ENCODE measurements around the gene HIP1R. TPM values are rescaled to one million over a fixed set of nuclear protein-coding genes. Genes with fewer than 3 reads are reported as not detected.
A peak's percentile ranks its signal among the peaks of the same experiment; 100 is the strongest.
"Not testable (repeated sequence)": the region's sequence is repeated elsewhere in the genome, so short reads cannot be mapped to it uniquely, and the experiment has no call there.

Gene HIP1R
- total RNA-seq, 1 donor from 2014 or later: 61.1 TPM

DNA sequence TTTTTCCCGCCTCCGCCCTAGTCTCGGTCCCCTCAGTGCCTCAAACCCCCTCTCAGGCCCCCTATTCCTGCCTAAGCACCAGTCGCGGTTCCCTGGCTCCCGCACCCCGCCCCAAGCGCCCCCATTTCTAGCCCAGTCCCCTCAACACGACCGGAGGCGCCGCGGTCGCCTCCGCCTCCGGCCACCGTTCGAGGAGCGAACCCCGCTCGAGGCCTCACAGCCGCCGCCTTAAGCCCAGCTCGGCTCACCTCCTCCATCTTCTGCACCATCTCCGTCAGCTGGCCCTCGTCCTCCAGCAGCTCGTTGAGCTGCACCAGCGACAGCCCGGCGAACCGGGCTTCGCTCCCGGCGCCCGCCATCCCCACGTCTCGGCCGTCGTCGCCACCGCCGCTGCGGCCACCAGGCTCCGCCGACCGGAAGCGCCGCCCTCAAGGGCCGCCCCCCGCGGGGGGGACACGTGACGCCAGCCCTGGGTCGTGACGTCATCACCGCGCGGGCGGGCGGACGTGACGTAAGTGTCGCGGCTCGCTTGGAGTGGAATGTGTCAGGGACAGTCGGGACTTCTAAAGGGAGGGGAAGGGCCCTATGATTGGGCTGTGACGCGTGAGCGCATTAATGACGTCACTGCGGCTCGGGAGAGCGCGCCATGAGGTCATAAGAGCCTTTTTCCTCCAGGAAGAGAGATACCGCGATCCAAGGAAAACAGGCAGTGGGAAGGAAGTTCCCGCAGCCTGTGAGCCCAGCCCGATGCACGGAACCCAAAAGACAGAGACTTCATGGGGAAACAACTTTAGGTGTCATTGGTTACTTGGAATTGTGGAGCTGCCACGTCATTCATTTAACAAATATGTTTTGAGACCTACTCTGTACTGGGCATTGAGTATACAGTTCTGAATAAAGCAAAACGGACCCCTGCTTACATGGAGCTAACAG is 60.7 kb downstream of the HIP1R start, which contains the start of gene VPS37B:
Gene VPS37B, minus strand, starts transcription at position 421 of the 933 bp plus-strand sequence. Its CDS starts 62 bp downstream, at position 359.
- peak within 1 kb of the TSS; percentile 94 for H3K4me3 Mint-ChIP-seq (ENCODE audit: low read depth)
- H3K9me3 Mint-ChIP-seq (ENCODE audit: low read depth): peaks cover 5% of the 10 kb centered on the region
- H3K27ac Mint-ChIP-seq: peak within 1 kb of the TSS; percentile 95
- peaks cover 44% of the 10 kb centered on the region for H3K4me1 Mint-ChIP-seq (ENCODE audit: low read depth)
- H3K27me3 Mint-ChIP-seq: peaks cover 6% of the 10 kb centered on the region
- TF ChIP-seq, protein P1, sequence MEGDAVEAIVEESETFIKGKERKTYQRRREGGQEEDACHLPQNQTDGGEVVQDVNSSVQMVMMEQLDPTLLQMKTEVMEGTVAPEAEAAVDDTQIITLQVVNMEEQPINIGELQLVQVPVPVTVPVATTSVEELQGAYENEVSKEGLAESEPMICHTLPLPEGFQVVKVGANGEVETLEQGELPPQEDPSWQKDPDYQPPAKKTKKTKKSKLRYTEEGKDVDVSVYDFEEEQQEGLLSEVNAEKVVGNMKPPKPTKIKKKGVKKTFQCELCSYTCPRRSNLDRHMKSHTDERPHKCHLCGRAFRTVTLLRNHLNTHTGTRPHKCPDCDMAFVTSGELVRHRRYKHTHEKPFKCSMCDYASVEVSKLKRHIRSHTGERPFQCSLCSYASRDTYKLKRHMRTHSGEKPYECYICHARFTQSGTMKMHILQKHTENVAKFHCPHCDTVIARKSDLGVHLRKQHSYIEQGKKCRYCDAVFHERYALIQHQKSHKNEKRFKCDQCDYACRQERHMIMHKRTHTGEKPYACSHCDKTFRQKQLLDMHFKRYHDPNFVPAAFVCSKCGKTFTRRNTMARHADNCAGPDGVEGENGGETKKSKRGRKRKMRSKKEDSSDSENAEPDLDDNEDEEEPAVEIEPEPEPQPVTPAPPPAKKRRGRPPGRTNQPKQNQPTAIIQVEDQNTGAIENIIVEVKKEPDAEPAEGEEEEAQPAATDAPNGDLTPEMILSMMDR (IDR thresholded peaks at IDR 0.05; ENCODE audit: unreplicated experiment): no peak
- no peaks in the 10 kb centered on the region for H3K36me3 Mint-ChIP-seq (ENCODE audit: insufficient read depth)
- peak; percentile 71 for DNase-seq (ENCODE audit: low spot score, unreplicated experiment)

DNA sequence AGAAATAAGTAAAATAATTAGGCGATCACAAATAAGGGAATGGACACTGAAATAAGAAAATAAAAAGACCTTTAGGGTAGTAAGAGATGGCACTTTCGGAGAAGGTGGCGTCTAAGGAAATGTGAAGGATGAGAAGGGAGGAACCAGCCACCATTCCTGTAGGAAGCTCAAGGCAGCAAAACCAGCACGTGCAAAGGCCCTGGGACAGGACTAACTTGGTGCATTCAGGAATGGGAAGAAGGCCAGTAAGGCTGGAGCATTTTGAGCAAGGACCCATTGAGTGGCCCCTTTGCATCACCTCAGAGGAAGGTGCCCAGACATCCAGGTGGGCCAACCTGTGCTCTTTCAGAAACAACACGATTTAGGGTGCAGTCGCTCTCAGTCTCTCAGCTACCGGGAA is 61.4 kb downstream of the HIP1R start:
- no peaks in the 10 kb centered on the region for H3K36me3 Mint-ChIP-seq (ENCODE audit: insufficient read depth)
- peaks cover 40% of the 10 kb centered on the region for H3K4me1 Mint-ChIP-seq (ENCODE audit: low read depth)
- peak overlapping the region; percentile 95 for H3K27ac Mint-ChIP-seq
- no peak for DNase-seq (ENCODE audit: low spot score, unreplicated experiment)
- peaks cover 5% of the 10 kb centered on the region for H3K9me3 Mint-ChIP-seq (ENCODE audit: low read depth)
- peak overlapping the region; percentile 94 for H3K4me3 Mint-ChIP-seq (ENCODE audit: low read depth)
- peaks cover 6% of the 10 kb centered on the region for H3K27me3 Mint-ChIP-seq
- TF ChIP-seq, protein P1 (IDR thresholded peaks at IDR 0.05; ENCODE audit: unreplicated experiment): no peak

GRCh38 chr12:122899887-122900286 is 64.6 kb downstream of the HIP1R start:
- Mint-ChIP-seq H3K4me3 (ENCODE audit: low read depth) (no peak overlapping the region), H3K36me3 (ENCODE audit: insufficient read depth) (no peaks in the 10 kb centered on the region), H3K27me3 (peaks cover 8% of the 10 kb centered on the region), H3K9me3 (ENCODE audit: low read depth) (peaks cover 5% of the 10 kb centered on the region), H3K27ac (peak overlapping the region; percentile 20), H3K4me1 (ENCODE audit: low read depth) (peaks cover 25% of the 10 kb centered on the region)
- TF ChIP-seq, protein P1 (IDR thresholded peaks at IDR 0.05; ENCODE audit: unreplicated experiment): no peak
- no peak for DNase-seq (ENCODE audit: low spot score, unreplicated experiment)

- no peak overlapping the region for H3K4me3 Mint-ChIP-seq (ENCODE audit: low read depth)
- H3K4me1 Mint-ChIP-seq (ENCODE audit: low read depth): peaks cover 19% of the 10 kb centered on the region
- TF ChIP-seq, protein P1 (IDR thresholded peaks at IDR 0.05; ENCODE audit: unreplicated experiment): no peak
- H3K36me3 Mint-ChIP-seq (ENCODE audit: insufficient read depth): no peaks in the 10 kb centered on the region
- no peaks in the 10 kb centered on the region for H3K9me3 Mint-ChIP-seq (ENCODE audit: low read depth)
- H3K27me3 Mint-ChIP-seq: peaks cover 2% of the 10 kb centered on the region
- no peak overlapping the region for H3K27ac Mint-ChIP-seq
- no peak for DNase-seq (ENCODE audit: low spot score, unreplicated experiment)
These were observed 67.8 kb downstream of the HIP1R start for GRCh38 chr12:122902854-122903692.

DNA sequence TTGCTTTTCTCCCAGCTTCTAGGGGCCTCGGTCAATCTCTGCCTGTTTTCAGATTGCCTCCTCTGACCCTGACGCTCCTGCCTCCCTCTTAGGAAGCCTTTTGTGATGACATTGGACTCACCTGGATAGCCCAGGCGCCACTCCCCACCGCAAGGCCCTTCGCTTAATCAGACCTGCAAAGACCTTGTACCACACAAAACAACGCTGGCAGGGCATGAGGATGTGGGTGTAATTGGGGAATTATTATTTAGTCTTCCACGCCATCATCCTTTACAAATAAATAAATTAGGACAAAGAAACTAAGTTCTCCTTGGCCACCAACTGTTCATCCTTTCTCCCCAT is 68.4 kb downstream of the HIP1R start:
- peaks cover 2% of the 10 kb centered on the region for H3K27me3 Mint-ChIP-seq
- H3K4me1 Mint-ChIP-seq (ENCODE audit: low read depth): peaks cover 14% of the 10 kb centered on the region

GRCh38 chr12:122905258-122905657 is 70.0 kb downstream of the HIP1R start:
- H3K4me3 Mint-ChIP-seq (ENCODE audit: low read depth); DNase-seq (ENCODE audit: low spot score, unreplicated experiment); H3K36me3 Mint-ChIP-seq (ENCODE audit: insufficient read depth); H3K27ac Mint-ChIP-seq; H3K9me3 Mint-ChIP-seq (ENCODE audit: low read depth); H3K27me3 Mint-ChIP-seq: not testable (repeated sequence)
- H3K4me1 Mint-ChIP-seq (ENCODE audit: low read depth): peaks cover 12% of the 10 kb centered on the region

More for the DNA sequence above, 68.4 kb downstream of the HIP1R start:
- Mint-ChIP-seq H3K9me3 (ENCODE audit: low read depth) (no peaks in the 10 kb centered on the region), H3K4me3 (ENCODE audit: low read depth) (no peak overlapping the region), H3K27ac (no peak overlapping the region), H3K36me3 (ENCODE audit: insufficient read depth) (no peaks in the 10 kb centered on the region)
- TF ChIP-seq, protein P1 (IDR thresholded peaks at IDR 0.05; ENCODE audit: unreplicated experiment): no peak
- DNase-seq (ENCODE audit: low spot score, unreplicated experiment): no peak

Data from progenitor cell of endocrine pancreas (in vitro differentiated cells).